GM23338 (cell line): ENCODE measurements around the gene ZBTB9. TPM values are rescaled to one million over a fixed set of nuclear protein-coding genes. Genes with fewer than 3 reads are reported as not detected.

Experiments
- ATAC-seq: fragments of 200-7000 bp; cut with Tn5 transposase; 3 replicates; pipeline ENCODE4 v1.9.1; 2020
- DNase-seq: peaks from one replicate; pipeline ENCODE4 v3.0.0-alpha.2; 2015; ENCODE audit warnings: low spot score
- H2AFZ ChIP-seq: fragments of 200-600 bp; sonication (generic); 2 replicates; pipeline ENCODE4 v1.8.0; 2016; ENCODE audit warnings: antibody characterized with exemption, mild to moderate bottlenecking, moderate library complexity
- H3F3A ChIP-seq: fragments of 200-600 bp; sonication (generic); replicated peaks from 2 replicates; pipeline ENCODE4 v1.8.0; 2017; ENCODE audit warnings: antibody characterized with exemption, mixed run types, low read depth
- H3K27ac ChIP-seq: fragments of 200-600 bp; sonication (generic); 2 replicates; pipeline ENCODE4 v1.6.1; 2016; ENCODE audit warnings: low read depth
- H3K27me3 ChIP-seq: fragments of 200-600 bp; sonication (generic); 2 replicates; pipeline ENCODE4 v1.8.0; 2016; ENCODE audit warnings: mild to moderate bottlenecking, mixed run types, moderate library complexity; ENCODE audit not compliant: insufficient read depth
- H3K36me3 ChIP-seq: fragments of 200-600 bp; sonication (generic); 2 replicates; pipeline ENCODE4 v1.8.0; 2016; ENCODE audit warnings: mild to moderate bottlenecking; ENCODE audit not compliant: insufficient read depth
- H3K4me1 ChIP-seq: fragments of 200-600 bp; sonication (generic); 2 replicates; pipeline ENCODE4 v1.8.0; 2016; ENCODE audit warnings: mild to moderate bottlenecking, moderate library complexity; ENCODE audit not compliant: insufficient read depth
- H3K4me2 ChIP-seq: fragments of 200-600 bp; sonication (generic); 2 replicates; pipeline ENCODE4 v1.7.1; 2017; ENCODE audit warnings: mixed run types
- H3K4me3 ChIP-seq: fragments of 200-600 bp; sonication (generic); 2 replicates; pipeline ENCODE4 v1.6.1; 2016; ENCODE audit warnings: mixed run types
- H3K79me2 ChIP-seq: fragments of 200-600 bp; sonication (generic); replicated peaks from 2 replicates; pipeline ENCODE4 v1.8.0; 2017; ENCODE audit warnings: mild to moderate bottlenecking; ENCODE audit not compliant: insufficient read depth
- H3K9me2 ChIP-seq: fragments of 200-600 bp; sonication (generic); 2 replicates; pipeline ENCODE4 v1.8.0; 2017; ENCODE audit not compliant: insufficient read depth
- H4K20me1 ChIP-seq: fragments of 200-600 bp; sonication (generic); replicated peaks from 2 replicates; pipeline ENCODE4 v1.8.0; 2017; ENCODE audit warnings: mild to moderate bottlenecking; ENCODE audit not compliant: insufficient read depth
- H3K27ac Mint-ChIP-seq: 2 replicates; pipeline ENCODE4 v1.8.0; 2020; ENCODE audit warnings: inconsistent platforms, mild to moderate bottlenecking, moderate library complexity, mixed read lengths
- H3K27me3 Mint-ChIP-seq: 3 replicates; pipeline ENCODE4 v1.8.0; 2022; ENCODE audit warnings: low read depth, mild to moderate bottlenecking, moderate library complexity, mixed read lengths, inconsistent platforms; ENCODE audit not compliant: insufficient read depth, poor library complexity
- H3K36me3 Mint-ChIP-seq: 3 replicates; pipeline ENCODE4 v1.8.0; 2021; ENCODE audit warnings: low read depth, mild to moderate bottlenecking, inconsistent platforms, moderate library complexity, mixed read lengths
- H3K4me1 Mint-ChIP-seq: 3 replicates; pipeline ENCODE4 v1.8.0; 2020; ENCODE audit warnings: mild to moderate bottlenecking, inconsistent platforms, mixed read lengths
- H3K4me3 Mint-ChIP-seq: 3 replicates; pipeline ENCODE4 v1.8.0; 2021; ENCODE audit warnings: moderate library complexity, mild to moderate bottlenecking, inconsistent platforms, mixed read lengths
- H3K9me3 Mint-ChIP-seq: 3 replicates; pipeline ENCODE4 v1.8.0; 2020; ENCODE audit warnings: moderate library complexity, mild to moderate bottlenecking, inconsistent platforms, mixed read lengths
- EZH2 ChIP-seq: fragments of 200-600 bp; sonication (generic); IDR thresholded peaks from one replicate; pipeline ENCODE4 v1.8.0; 2017; ENCODE audit warnings: antibody characterized with exemption, mild to moderate bottlenecking, low read depth; ENCODE audit not compliant: unreplicated experiment
- ZNF114 ChIP-seq: fragments of 250-450 bp; sonication (Bioruptor Pico); IDR thresholded peaks from 2 replicates; pipeline ENCODE4 v1.5.0; 2020; ENCODE audit warnings: mild to moderate bottlenecking, moderate library complexity
- ZNF331 ChIP-seq: fragments of 250-450 bp; sonication (Bioruptor Pico); IDR thresholded peaks from 2 replicates; pipeline ENCODE4 v1.5.0; 2020; ENCODE audit warnings: low read depth, mild to moderate bottlenecking, moderate library complexity
- polyA plus RNA-seq: library from polyadenylated mRNA; unstranded; fragments of >200 nt; fragmentation: Nextera tagmentation; extraction: Ambion mirVana; gene quantifications from 2 replicates; pipeline ENCODE4 v1.2.1, GENCODE V29; 2016
- total RNA-seq: library from RNA; depleted of rRNA; stranded (reverse); fragments of >200 nt; shearing (Covaris generic); gene quantifications from 2 replicates; pipeline ENCODE4 v1.2.3, GENCODE V29; 2014
- TF ChIP-seq, protein P1 (sequence below): IDR thresholded peaks from 2 replicates; pipeline ENCODE4 v1.6.1; 2016; ENCODE audit warnings: antibody characterized with exemption
- TF ChIP-seq, protein P2 (sequence below): IDR thresholded peaks from one replicate; pipeline ENCODE4 v1.6.1; 2018; ENCODE audit warnings: antibody characterized with exemption; ENCODE audit not compliant: unreplicated experiment

Gene ZBTB9
- total and polyA plus RNA-seq, 2 experiments from 2014 or later: 13.5 to 17.9 TPM

DNA sequence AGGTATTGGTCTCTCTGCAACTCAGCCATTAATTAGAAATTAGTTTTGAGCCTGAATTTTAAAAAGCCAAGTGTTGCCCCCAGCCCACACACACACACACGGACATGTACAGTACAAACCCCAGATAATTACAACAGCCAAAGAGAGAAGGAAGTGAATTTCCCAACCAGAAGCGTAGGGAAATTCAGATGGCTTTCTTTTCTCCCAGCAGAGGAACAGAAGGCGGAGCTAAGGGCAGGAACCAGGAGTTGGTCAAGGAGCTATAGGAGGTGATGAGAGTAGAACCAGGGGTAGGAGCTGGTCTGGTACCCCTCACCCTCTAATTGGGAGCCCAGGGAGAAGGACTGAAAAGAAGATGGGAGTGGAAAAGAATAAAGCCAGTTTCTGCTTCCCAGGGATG is 3.9 kb upstream of the ZBTB9 start:
- H3K4me1 ChIP-seq: peaks cover 4% of the 10 kb centered on the region; the same call in 1 of the 2 replicates
- no peaks in the 10 kb centered on the region for H3K9me2 ChIP-seq
- no peak overlapping the region for H3K4me3 ChIP-seq
- peaks cover 2% of the 10 kb centered on the region for H4K20me1 ChIP-seq
- peaks cover 32% of the 10 kb centered on the region for H3K27me3 Mint-ChIP-seq
- H3K27ac ChIP-seq: no peak overlapping the region
- H3K27me3 ChIP-seq: no peaks in the 10 kb centered on the region
- no peak overlapping the region for H3K4me2 ChIP-seq
- no peak overlapping the region; the same call in 2 of the 3 replicates for H3K4me3 Mint-ChIP-seq
- peaks cover 8% of the 10 kb centered on the region for H3K79me2 ChIP-seq
- H3K9me3 Mint-ChIP-seq: peaks cover 7% of the 10 kb centered on the region; the same call in 2 of the 3 replicates
- peaks cover 13% of the 10 kb centered on the region for H3F3A ChIP-seq
- H2AFZ ChIP-seq: no peak overlapping the region
- H3K36me3 ChIP-seq: peaks cover 17% of the 10 kb centered on the region
- ATAC-seq (no peak), DNase-seq (no peak)
- TF ChIP-seq, protein P1, sequence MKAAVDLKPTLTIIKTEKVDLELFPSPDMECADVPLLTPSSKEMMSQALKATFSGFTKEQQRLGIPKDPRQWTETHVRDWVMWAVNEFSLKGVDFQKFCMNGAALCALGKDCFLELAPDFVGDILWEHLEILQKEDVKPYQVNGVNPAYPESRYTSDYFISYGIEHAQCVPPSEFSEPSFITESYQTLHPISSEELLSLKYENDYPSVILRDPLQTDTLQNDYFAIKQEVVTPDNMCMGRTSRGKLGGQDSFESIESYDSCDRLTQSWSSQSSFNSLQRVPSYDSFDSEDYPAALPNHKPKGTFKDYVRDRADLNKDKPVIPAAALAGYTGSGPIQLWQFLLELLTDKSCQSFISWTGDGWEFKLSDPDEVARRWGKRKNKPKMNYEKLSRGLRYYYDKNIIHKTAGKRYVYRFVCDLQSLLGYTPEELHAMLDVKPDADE: no peak
- TF ChIP-seq, protein P2, sequence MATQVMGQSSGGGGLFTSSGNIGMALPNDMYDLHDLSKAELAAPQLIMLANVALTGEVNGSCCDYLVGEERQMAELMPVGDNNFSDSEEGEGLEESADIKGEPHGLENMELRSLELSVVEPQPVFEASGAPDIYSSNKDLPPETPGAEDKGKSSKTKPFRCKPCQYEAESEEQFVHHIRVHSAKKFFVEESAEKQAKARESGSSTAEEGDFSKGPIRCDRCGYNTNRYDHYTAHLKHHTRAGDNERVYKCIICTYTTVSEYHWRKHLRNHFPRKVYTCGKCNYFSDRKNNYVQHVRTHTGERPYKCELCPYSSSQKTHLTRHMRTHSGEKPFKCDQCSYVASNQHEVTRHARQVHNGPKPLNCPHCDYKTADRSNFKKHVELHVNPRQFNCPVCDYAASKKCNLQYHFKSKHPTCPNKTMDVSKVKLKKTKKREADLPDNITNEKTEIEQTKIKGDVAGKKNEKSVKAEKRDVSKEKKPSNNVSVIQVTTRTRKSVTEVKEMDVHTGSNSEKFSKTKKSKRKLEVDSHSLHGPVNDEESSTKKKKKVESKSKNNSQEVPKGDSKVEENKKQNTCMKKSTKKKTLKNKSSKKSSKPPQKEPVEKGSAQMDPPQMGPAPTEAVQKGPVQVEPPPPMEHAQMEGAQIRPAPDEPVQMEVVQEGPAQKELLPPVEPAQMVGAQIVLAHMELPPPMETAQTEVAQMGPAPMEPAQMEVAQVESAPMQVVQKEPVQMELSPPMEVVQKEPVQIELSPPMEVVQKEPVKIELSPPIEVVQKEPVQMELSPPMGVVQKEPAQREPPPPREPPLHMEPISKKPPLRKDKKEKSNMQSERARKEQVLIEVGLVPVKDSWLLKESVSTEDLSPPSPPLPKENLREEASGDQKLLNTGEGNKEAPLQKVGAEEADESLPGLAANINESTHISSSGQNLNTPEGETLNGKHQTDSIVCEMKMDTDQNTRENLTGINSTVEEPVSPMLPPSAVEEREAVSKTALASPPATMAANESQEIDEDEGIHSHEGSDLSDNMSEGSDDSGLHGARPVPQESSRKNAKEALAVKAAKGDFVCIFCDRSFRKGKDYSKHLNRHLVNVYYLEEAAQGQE: no peak
- no peak for TF ChIP-seq EZH2
- no peak for TF ChIP-seq ZNF114 (CRISPR knock-in tag)
- no peak for TF ChIP-seq ZNF331 (CRISPR knock-in tag)
- peaks cover 78% of the 10 kb centered on the region for H3K36me3 Mint-ChIP-seq
- no peak overlapping the region for H3K27ac Mint-ChIP-seq
- H3K4me1 Mint-ChIP-seq: peaks cover 29% of the 10 kb centered on the region

DNA sequence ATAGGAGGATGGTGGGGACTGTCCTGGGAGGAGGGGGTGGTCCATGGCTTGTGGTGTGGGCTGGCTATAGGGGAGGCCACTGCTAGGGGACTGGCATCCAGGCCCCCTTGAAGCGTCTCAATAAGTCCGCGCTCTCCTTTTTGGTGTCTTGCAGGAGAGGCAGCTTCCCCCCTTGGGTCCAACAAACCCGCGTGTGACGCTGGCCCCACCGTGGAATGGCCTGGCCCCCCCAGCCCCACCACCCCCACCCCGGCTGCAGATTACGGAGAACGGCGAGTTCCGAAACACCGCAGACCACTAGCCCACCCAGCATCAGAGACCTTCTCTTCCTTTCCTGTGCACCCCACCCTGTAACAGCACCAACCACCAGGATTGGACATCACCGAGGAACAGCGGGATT is 2.8 kb upstream of the ZBTB9 start:
- Histone ChIP-seq H3K4me3 (no peak overlapping the region), H3K27ac (no peak overlapping the region), H3K36me3 (peaks cover 12% of the 10 kb centered on the region), H3K4me2 (no peak overlapping the region), H3K9me2 (no peaks in the 10 kb centered on the region), H3K79me2 (peaks cover 14% of the 10 kb centered on the region), H3K27me3 (no peaks in the 10 kb centered on the region), H2AFZ (no peak overlapping the region), H3F3A (peaks cover 13% of the 10 kb centered on the region), H3K4me1 (peaks cover 4% of the 10 kb centered on the region; the same call in 1 of the 2 replicates), H4K20me1 (no peaks in the 10 kb centered on the region; the same call in 1 of the 2 replicates)
- Mint-ChIP-seq H3K27me3 (peaks cover 34% of the 10 kb centered on the region), H3K4me1 (peaks cover 30% of the 10 kb centered on the region), H3K36me3 (peaks cover 78% of the 10 kb centered on the region), H3K9me3 (peaks cover 7% of the 10 kb centered on the region; the same call in 2 of the 3 replicates), H3K4me3 (no peak overlapping the region), H3K27ac (no peak overlapping the region)
- DNase-seq (no peak), ATAC-seq (no peak)
- TF ChIP-seq ZNF331 (CRISPR knock-in tag): no peak
- no peak for TF ChIP-seq ZNF114 (CRISPR knock-in tag)
- no peak for TF ChIP-seq EZH2
- TF ChIP-seq, protein P2: no peak
